K562 (cell line): ENCODE results near the gene NARF. TPM values are rescaled to one million over a fixed set of nuclear protein-coding genes. Genes with fewer than 3 reads are reported as not detected.

Experiments used
- ASH1L ChIP-seq: fragments of 450-650 bp; IDR thresholded peaks from 2 replicates; pipeline ENCODE4 v1.6.1; 2018; ENCODE audit warnings: borderline replicate concordance, mild to moderate bottlenecking, low read depth; ENCODE audit not compliant: partially characterized antibody
- FOXK1 ChIP-seq: sonication (generic); formaldehyde crosslinking; IDR thresholded peaks from 2 replicates; pipeline ENCODE4 v1.8.0; 2022; ENCODE audit warnings: missing genetic modification reagents, mild to moderate bottlenecking, borderline replicate concordance
- GTF2F1 ChIP-seq: IDR thresholded peaks from 2 replicates; pipeline ENCODE4 v1.6.1; 2011; ENCODE audit warnings: low read depth, low read length, improper control_type of control experiment
- KAT7 ChIP-seq: sonication (generic); formaldehyde crosslinking; IDR thresholded peaks from 2 replicates; pipeline ENCODE4 v1.8.0; 2022; ENCODE audit warnings: missing genetic modification reagents, mild to moderate bottlenecking, borderline replicate concordance
- KDM1A ChIP-seq, 2 experiments: fragments of 450-650 bp; IDR thresholded peaks; 2 replicates each; pipeline ENCODE4 v1.6.1; 2016; ENCODE audit warnings: mild to moderate bottlenecking in 2 of 2
- MCM7 ChIP-seq, 2 experiments: fragments of 450-650 bp; IDR thresholded peaks; 2 replicates each; pipeline ENCODE4 v1.6.1; 2016 to 2018
- RBM34 ChIP-seq: fragments of 200-400 bp; formaldehyde crosslinking; IDR thresholded peaks from 2 replicates; pipeline ENCODE4 v1.6.1; 2018; ENCODE audit warnings: low read length, borderline replicate concordance; ENCODE audit not compliant: insufficient read depth
- STAT5B ChIP-seq: fragments of 250-450 bp; sonication (Bioruptor Pico); IDR thresholded peaks from 2 replicates; pipeline ENCODE4 v1.8.0; 2021; ENCODE audit warnings: mild to moderate bottlenecking, inconsistent platforms
- ZEB2 ChIP-seq: fragments of 450-650 bp; IDR thresholded peaks from 2 replicates; pipeline ENCODE4 v1.6.1; 2016
- ZNF583 ChIP-seq: fragments of 250-450 bp; sonication (Bioruptor Pico); IDR thresholded peaks from 2 replicates; pipeline ENCODE4 v1.4.0; 2020
- polyA plus RNA-seq, 8 experiments: library from polyadenylated mRNA; depleted of rRNA in 4 of 8; stranded (reverse) in 5 of 8; unstranded in 3 of 8; fragments of >200 nt; fragmentation: Nextera tagmentation in 2 of 8; fragmentation: Illumina TruSeq in 1 of 8; extraction: Ambion mirVana in 2 of 8; extraction: Trizol in 1 of 8; gene quantifications; 2 replicates each; pipeline versions ENCODE4 v1.2.1 to v1.2.3, GENCODE V29; 2011 to 2014; ENCODE audit warnings: inconsistent platforms in 1 of 8, missing spikeins in 1 of 8
- total RNA-seq, 7 experiments: library from RNA; depleted of rRNA in 6 of 7; stranded (reverse); fragments of >200 nt in 6 of 7; fragmentation: Illumina TruSeq in 2 of 7; extraction: Trizol in 2 of 7; gene quantifications; 2 replicates each; pipeline versions ENCODE4 v1.2.1 to v1.2.3, GENCODE V29; 2011 to 2021; ENCODE audit warnings: low replicate concordance in 1 of 7
- TF ChIP-seq, protein P1 (sequence below): sonication (generic); formaldehyde crosslinking; IDR thresholded peaks from 2 replicates; pipeline ENCODE4 v1.8.0; 2022; ENCODE audit warnings: mild to moderate bottlenecking, missing genetic modification reagents
- TF ChIP-seq, protein P2 (sequence below): fragments of 200-800 bp; sonication (Bioruptor generic); IDR thresholded peaks from 2 replicates; pipeline ENCODE4 v1.6.1; 2017; ENCODE audit warnings: missing genetic modification characterization, missing compliant biosample characterization
- TF ChIP-seq, protein P3 (sequence below): sonication (generic); formaldehyde crosslinking; IDR thresholded peaks from 2 replicates; pipeline ENCODE4 v1.8.1; 2023; ENCODE audit warnings: mild to moderate bottlenecking, missing genetic modification reagents
- TF ChIP-seq, protein P4 (sequence below), 2 experiments: fragments of 450-650 bp in 1 of 2; sonication (generic) in 1 of 2; formaldehyde crosslinking in 1 of 2; IDR thresholded peaks in 1 of 2; conservative IDR thresholded peaks in 1 of 2; 2 replicates each; pipeline versions ENCODE4 v1.6.1 to v1.8.1; 2016 to 2023; ENCODE audit warnings: mild to moderate bottlenecking in 2 of 2, moderate library complexity in 2 of 2, inconsistent platforms in 1 of 2, missing genetic modification reagents in 1 of 2
- TF ChIP-seq, protein P5 (sequence below): sonication (generic); IDR thresholded peaks from 2 replicates; pipeline ENCODE4 v1.6.1; 2016
- TF ChIP-seq, protein P6 (sequence below): sonication (generic); formaldehyde crosslinking; IDR thresholded peaks from 2 replicates; pipeline ENCODE4 v1.8.0; 2022; ENCODE audit warnings: mild to moderate bottlenecking, missing genetic modification reagents

The NARF gene
- total and polyA plus RNA-seq, 9 of the 15 experiments (the other 6 are each of a cell fraction or from before 2014, with no cell fraction given), result 60.4 to 423 (median 132) TPM

DNA sequence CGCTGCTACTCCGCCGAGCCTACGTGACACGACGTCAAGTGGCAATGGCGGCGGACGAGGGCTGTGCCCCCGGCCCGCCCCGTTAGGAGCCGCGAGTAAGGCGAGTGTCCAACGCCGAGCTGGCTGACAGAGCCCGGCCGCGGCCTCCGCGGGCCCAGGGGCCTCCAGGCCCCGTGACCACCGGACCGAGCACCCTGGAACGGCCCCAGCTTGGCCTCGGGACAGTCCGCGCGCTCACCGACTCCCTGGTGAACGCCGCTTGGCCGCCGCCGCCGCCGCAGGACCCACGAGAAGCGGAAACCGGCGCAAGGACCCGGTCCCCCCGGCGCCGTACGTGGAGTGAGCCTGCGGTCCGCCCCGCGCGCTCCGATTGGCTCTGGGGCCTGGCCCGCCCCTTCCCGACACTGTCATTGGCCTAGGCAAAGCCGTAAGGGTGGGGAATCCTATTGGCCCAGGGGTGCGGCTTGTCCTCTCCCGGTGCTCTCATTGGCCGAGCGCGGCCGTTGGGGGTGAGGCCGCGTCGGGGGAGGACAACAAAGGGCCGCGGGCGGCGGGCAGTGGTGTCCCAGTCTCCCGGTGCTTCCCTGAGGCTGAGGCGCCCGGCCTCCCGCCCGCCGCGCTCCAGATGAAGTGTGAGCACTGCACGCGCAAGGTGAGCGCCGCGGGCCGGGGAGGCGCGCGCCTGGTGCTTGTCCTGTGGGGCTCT is at the start of gene NARF (continued):
- TF ChIP-seq, protein P1, sequence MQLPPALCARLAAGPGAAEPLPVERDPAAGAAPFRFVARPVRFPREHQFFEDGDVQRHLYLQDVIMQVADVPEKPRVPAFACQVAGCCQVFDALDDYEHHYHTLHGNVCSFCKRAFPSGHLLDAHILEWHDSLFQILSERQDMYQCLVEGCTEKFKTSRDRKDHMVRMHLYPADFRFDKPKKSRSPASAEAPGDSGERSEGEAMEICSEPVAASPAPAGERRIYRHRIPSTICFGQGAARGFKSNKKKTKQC (CRISPR knock-in tag), result peak; percentile 86; the same call in 1 of the 2 replicates
- no peak for TF ChIP-seq KDM1A (IDR thresholded peaks at IDR 0.05)
- TF ChIP-seq ASH1L, result peak; percentile 94
- no peak for TF ChIP-seq ZEB2
- TF ChIP-seq STAT5B, result no peak
- TF ChIP-seq, protein P2, sequence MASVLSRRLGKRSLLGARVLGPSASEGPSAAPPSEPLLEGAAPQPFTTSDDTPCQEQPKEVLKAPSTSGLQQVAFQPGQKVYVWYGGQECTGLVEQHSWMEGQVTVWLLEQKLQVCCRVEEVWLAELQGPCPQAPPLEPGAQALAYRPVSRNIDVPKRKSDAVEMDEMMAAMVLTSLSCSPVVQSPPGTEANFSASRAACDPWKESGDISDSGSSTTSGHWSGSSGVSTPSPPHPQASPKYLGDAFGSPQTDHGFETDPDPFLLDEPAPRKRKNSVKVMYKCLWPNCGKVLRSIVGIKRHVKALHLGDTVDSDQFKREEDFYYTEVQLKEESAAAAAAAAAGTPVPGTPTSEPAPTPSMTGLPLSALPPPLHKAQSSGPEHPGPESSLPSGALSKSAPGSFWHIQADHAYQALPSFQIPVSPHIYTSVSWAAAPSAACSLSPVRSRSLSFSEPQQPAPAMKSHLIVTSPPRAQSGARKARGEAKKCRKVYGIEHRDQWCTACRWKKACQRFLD, result no peak
- TF ChIP-seq, protein P3, sequence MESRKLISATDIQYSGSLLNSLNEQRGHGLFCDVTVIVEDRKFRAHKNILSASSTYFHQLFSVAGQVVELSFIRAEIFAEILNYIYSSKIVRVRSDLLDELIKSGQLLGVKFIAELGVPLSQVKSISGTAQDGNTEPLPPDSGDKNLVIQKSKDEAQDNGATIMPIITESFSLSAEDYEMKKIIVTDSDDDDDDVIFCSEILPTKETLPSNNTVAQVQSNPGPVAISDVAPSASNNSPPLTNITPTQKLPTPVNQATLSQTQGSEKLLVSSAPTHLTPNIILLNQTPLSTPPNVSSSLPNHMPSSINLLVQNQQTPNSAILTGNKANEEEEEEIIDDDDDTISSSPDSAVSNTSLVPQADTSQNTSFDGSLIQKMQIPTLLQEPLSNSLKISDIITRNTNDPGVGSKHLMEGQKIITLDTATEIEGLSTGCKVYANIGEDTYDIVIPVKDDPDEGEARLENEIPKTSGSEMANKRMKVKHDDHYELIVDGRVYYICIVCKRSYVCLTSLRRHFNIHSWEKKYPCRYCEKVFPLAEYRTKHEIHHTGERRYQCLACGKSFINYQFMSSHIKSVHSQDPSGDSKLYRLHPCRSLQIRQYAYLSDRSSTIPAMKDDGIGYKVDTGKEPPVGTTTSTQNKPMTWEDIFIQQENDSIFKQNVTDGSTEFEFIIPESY (CRISPR knock-in tag), result 0 out of 2 replicates have a peak, but pooled peaks have one; percentile 19
- TF ChIP-seq ZNF583 (CRISPR knock-in tag), result peak; percentile 76; the same call in 1 of the 2 replicates
- peak; percentile 95; the same call in 1 of the 2 replicates for TF ChIP-seq KAT7 (CRISPR knock-in tag)
- TF ChIP-seq, protein P4, sequence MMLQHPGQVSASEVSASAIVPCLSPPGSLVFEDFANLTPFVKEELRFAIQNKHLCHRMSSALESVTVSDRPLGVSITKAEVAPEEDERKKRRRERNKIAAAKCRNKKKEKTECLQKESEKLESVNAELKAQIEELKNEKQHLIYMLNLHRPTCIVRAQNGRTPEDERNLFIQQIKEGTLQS (IDR thresholded peaks at IDR 0.05), result no peak
- TF ChIP-seq, protein P4 (CRISPR knock-in tag; conservative IDR thresholded peaks at IDR 0.05), result peak; percentile 21; the same call in 1 of the 2 replicates
- no peak for TF ChIP-seq MCM7 (IDR thresholded peaks at IDR 0.05)
- TF ChIP-seq, protein P5, sequence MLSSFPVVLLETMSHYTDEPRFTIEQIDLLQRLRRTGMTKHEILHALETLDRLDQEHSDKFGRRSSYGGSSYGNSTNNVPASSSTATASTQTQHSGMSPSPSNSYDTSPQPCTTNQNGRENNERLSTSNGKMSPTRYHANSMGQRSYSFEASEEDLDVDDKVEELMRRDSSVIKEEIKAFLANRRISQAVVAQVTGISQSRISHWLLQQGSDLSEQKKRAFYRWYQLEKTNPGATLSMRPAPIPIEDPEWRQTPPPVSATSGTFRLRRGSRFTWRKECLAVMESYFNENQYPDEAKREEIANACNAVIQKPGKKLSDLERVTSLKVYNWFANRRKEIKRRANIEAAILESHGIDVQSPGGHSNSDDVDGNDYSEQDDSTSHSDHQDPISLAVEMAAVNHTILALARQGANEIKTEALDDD, result no peak
- TF ChIP-seq FOXK1 (CRISPR knock-in tag), result no peak
- TF ChIP-seq RBM34, result peak; percentile 78; the same call in 1 of the 2 replicates
- TF ChIP-seq, protein P6, sequence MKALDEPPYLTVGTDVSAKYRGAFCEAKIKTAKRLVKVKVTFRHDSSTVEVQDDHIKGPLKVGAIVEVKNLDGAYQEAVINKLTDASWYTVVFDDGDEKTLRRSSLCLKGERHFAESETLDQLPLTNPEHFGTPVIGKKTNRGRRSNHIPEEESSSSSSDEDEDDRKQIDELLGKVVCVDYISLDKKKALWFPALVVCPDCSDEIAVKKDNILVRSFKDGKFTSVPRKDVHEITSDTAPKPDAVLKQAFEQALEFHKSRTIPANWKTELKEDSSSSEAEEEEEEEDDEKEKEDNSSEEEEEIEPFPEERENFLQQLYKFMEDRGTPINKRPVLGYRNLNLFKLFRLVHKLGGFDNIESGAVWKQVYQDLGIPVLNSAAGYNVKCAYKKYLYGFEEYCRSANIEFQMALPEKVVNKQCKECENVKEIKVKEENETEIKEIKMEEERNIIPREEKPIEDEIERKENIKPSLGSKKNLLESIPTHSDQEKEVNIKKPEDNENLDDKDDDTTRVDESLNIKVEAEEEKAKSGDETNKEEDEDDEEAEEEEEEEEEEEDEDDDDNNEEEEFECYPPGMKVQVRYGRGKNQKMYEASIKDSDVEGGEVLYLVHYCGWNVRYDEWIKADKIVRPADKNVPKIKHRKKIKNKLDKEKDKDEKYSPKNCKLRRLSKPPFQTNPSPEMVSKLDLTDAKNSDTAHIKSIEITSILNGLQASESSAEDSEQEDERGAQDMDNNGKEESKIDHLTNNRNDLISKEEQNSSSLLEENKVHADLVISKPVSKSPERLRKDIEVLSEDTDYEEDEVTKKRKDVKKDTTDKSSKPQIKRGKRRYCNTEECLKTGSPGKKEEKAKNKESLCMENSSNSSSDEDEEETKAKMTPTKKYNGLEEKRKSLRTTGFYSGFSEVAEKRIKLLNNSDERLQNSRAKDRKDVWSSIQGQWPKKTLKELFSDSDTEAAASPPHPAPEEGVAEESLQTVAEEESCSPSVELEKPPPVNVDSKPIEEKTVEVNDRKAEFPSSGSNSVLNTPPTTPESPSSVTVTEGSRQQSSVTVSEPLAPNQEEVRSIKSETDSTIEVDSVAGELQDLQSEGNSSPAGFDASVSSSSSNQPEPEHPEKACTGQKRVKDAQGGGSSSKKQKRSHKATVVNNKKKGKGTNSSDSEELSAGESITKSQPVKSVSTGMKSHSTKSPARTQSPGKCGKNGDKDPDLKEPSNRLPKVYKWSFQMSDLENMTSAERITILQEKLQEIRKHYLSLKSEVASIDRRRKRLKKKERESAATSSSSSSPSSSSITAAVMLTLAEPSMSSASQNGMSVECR, result peak; percentile 2
- no peak; the same call in 1 of the 2 replicates for TF ChIP-seq GTF2F1
